Muscle of leg (tissue), 11 donors: ENCODE measurements around the gene ZNF362. TPM values are rescaled to one million over a fixed set of nuclear protein-coding genes. Genes with fewer than 3 reads are reported as not detected.

Source experiments
- DNase-seq: peaks from one replicate; pipeline ENCODE4 v3.0.0; 2013
- H3K27ac ChIP-seq: one replicate; pipeline ENCODE4 v1.5.1; 2013; ENCODE audit warnings: mild to moderate bottlenecking, low read length, control low read depth
- H3K27me3 ChIP-seq: one replicate; pipeline ENCODE4 v1.6.1; 2013; ENCODE audit warnings: low read length; ENCODE audit not compliant: control insufficient read depth, insufficient read depth
- H3K36me3 ChIP-seq: one replicate; pipeline ENCODE4 v1.6.1; 2013; ENCODE audit warnings: low read length; ENCODE audit not compliant: control insufficient read depth, insufficient read depth
- H3K4me1 ChIP-seq: one replicate; pipeline ENCODE4 v1.6.1; 2013; ENCODE audit warnings: low read length; ENCODE audit not compliant: control insufficient read depth, insufficient read depth
- H3K4me3 ChIP-seq: one replicate; pipeline ENCODE4 v1.5.1; 2013; ENCODE audit warnings: low read length, control low read depth
- H3K9me3 ChIP-seq: replicated peaks from 2 replicates; pipeline ENCODE4 v1.6.1; 2013; ENCODE audit warnings: low read depth, low read length; ENCODE audit not compliant: control insufficient read depth
- WGBS: methylation state at CpG from one replicate; pipeline ENCODE4 v1.1.5; 2013; ENCODE audit warnings: missing lambda C conversion rate; ENCODE audit not compliant: insufficient coverage; 5-methylcytosine and 5-hydroxymethylcytosine counted together
- polyA plus RNA-seq, 8 donors: library from polyadenylated mRNA; unstranded; fragments of 120-200 nt; gene quantifications; one replicate each; pipeline versions ENCODE4 v1.2.1 to v1.2.3, GENCODE V29; 2013; ENCODE audit warnings: inconsistent platforms in 1 of 8, low replicate concordance in 1 of 8; ENCODE audit not compliant: insufficient read length in 8 of 8, insufficient read depth in 1 of 8
- total RNA-seq: library from RNA; stranded (reverse); fragments of 120-200 nt; gene quantifications from one replicate; pipeline ENCODE4 v1.2.4, GENCODE V29; 2013

ZNF362 gene
- total and polyA plus RNA-seq, 9 donors = 16.1 to 44.1 (median 36.0) TPM

DNA sequence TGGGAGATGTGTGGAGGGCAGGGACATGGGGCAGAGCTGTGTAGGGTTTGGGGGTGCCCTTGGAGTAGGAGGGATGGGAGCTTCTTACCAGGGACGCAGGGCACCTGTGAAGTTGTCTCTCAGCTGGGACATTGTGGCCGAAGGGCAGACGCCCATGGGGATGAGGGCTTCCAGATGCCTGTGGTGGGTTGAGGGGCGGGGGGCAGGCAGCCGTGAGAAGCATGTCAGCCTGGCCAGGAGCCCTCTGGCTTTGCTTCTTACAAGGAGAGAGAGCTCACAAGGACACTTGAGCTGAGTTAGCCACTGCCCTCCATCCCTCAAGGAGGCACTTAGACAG is 56.1 kb downstream of the ZNF362 start:
- no peaks in the 10 kb centered on the region for H3K27me3 ChIP-seq
- no peak overlapping the region for H3K4me3 ChIP-seq
- no peak for DNase-seq
- no peaks in the 10 kb centered on the region for H3K36me3 ChIP-seq
- 72% methylated on average over 4 of the region's 5 CpGs for WGBS
- H3K27ac ChIP-seq = no peak overlapping the region
- no peaks in the 10 kb centered on the region for H3K4me1 ChIP-seq
- H3K9me3 ChIP-seq = no peaks in the 10 kb centered on the region

- H3K4me3 ChIP-seq = no peak overlapping the region
- H3K36me3 ChIP-seq = no peaks in the 10 kb centered on the region
- 86% methylated on average over 9 of the region's 9 CpGs for WGBS
- H3K9me3 ChIP-seq = no peaks in the 10 kb centered on the region
- DNase-seq = no peak
- no peak overlapping the region for H3K27ac ChIP-seq
- H3K27me3 ChIP-seq = peaks cover 2% of the 10 kb centered on the region
- H3K4me1 ChIP-seq = no peaks in the 10 kb centered on the region
These were observed 58.1 kb downstream of the ZNF362 start for GRCh38 chr1:33314416-33314815.

- H3K27ac ChIP-seq = no peak overlapping the region
- 72% methylated on average over 2 of the region's 2 CpGs for WGBS
- peaks cover 2% of the 10 kb centered on the region for H3K27me3 ChIP-seq
- no peak overlapping the region for H3K4me3 ChIP-seq
- DNase-seq = no peak
- no peaks in the 10 kb centered on the region for H3K4me1 ChIP-seq
- peaks cover 6% of the 10 kb centered on the region for H3K36me3 ChIP-seq
- H3K9me3 ChIP-seq = no peaks in the 10 kb centered on the region
These were observed 60.3 kb downstream of the ZNF362 start for GRCh38 chr1:33316601-33317000.

- Histone ChIP-seq H3K27me3 (peaks cover 2% of the 10 kb centered on the region), H3K4me3 (no peak overlapping the region), H3K36me3 (peaks cover 9% of the 10 kb centered on the region), H3K9me3 (no peaks in the 10 kb centered on the region), H3K4me1 (no peaks in the 10 kb centered on the region), H3K27ac (no peak overlapping the region)
- WGBS = 60% methylated on average over 1 of the region's 1 CpG
- DNase-seq = no peak
These were observed 61.1 kb downstream of the ZNF362 start for GRCh38 chr1:33317354-33317753.

GRCh38 chr1:33317946-33318345 is 61.7 kb downstream of the ZNF362 start:
- no peaks in the 10 kb centered on the region for H3K9me3 ChIP-seq
- H3K27ac ChIP-seq = no peak overlapping the region
- no peak overlapping the region for H3K4me3 ChIP-seq
- no peaks in the 10 kb centered on the region for H3K4me1 ChIP-seq
- H3K36me3 ChIP-seq = peaks cover 15% of the 10 kb centered on the region
- no peak for DNase-seq
- 50% methylated on average over 1 of the region's 6 CpGs for WGBS
- H3K27me3 ChIP-seq = peaks cover 2% of the 10 kb centered on the region

DNA sequence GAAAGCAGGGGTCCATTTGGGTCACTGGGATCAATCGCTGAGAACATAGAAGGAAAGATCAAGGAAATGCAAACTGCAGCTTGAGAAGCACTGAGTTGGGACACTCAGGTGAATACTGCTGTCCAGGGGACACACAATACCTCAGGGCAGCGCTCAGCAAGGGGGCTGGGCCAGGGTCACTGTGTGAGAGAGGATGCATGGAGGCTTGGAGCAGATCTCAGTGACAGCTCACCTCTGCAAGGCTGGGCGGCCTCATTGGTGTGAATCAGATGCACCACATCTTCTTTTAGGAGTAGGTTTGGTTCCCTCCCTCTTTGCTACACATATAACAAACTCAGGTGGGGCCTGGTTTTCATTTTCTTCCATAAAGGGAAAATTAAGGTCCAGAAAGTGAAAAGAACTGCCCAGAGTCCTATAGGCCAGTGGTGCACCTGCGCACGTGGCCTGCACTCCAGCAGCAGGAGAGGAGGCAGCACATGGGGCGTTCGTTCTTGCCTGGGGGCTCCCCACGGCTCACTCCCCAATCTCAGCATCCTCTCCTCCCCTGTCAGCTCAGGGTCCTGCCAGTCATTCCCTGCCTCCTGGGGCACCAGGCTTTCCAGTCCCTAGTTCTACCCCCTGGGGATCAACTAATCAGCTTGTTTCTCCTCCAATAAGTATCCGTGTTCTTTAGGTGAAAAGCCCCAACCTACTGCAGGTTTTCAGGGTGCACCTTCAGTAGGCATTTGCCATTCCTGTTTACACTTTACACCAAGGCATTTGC is 63.1 kb downstream of the ZNF362 start:
- Histone ChIP-seq H3K4me3 (no peak overlapping the region), H3K27me3 (peaks cover 2% of the 10 kb centered on the region), H3K27ac (no peak overlapping the region), H3K4me1 (no peaks in the 10 kb centered on the region), H3K9me3 (no peaks in the 10 kb centered on the region), H3K36me3 (peaks cover 29% of the 10 kb centered on the region)
- 80% methylated on average over 7 of the region's 9 CpGs for WGBS
- DNase-seq = no peak

- Histone ChIP-seq H3K9me3 (no peaks in the 10 kb centered on the region), H3K4me3 (no peak overlapping the region), H3K4me1 (no peaks in the 10 kb centered on the region), H3K27ac (no peak overlapping the region), H3K36me3 (peaks cover 36% of the 10 kb centered on the region), H3K27me3 (peaks cover 2% of the 10 kb centered on the region)
- 57% methylated on average over 2 of the region's 12 CpGs for WGBS
- DNase-seq = no peak
These were observed 63.8 kb downstream of the ZNF362 start for GRCh38 chr1:33319949-33320618.

DNA sequence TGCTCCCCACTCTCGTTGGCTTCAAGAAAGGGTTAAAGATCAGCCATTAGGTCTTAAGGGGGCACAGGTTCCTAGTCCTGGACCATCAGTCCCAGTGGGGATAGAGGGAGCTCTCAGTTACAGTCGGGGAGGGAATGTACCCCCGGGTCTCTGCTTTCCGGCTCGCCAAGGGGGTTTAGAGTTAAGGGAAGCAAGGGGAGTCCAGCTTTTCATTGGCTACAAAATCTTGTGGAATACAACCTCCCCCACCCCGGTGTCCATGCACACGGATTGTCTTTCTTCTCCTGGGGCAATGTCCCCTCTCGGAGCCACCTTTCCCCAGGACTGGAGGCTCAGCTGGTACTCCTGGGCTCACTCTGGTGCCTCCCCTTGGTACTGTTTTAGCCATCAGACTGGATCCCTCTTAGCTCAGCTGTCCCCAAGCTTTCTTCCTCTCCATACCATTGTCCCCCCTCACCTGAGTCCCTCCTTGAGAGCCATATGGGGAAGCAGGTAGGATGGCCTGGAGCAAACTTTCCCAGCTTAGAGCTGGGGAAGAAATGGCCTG is 64.4 kb downstream of the ZNF362 start, which contains the start of gene A3GALT2:
Gene A3GALT2 (minus strand): TSS at position 480 of the 547 bp plus-strand sequence. CDS start 0 bp downstream, at position 480.
- Histone ChIP-seq H3K4me1 (no peaks in the 10 kb centered on the region), H3K27me3 (peaks cover 2% of the 10 kb centered on the region), H3K4me3 (no peak within 1 kb of the TSS), H3K9me3 (no peaks in the 10 kb centered on the region), H3K36me3 (peaks cover 42% of the 10 kb centered on the region), H3K27ac (no peak within 1 kb of the TSS)
- no peak for DNase-seq
- no CpG with 5 or more reads among the region's 8 CpGs for WGBS

DNA sequence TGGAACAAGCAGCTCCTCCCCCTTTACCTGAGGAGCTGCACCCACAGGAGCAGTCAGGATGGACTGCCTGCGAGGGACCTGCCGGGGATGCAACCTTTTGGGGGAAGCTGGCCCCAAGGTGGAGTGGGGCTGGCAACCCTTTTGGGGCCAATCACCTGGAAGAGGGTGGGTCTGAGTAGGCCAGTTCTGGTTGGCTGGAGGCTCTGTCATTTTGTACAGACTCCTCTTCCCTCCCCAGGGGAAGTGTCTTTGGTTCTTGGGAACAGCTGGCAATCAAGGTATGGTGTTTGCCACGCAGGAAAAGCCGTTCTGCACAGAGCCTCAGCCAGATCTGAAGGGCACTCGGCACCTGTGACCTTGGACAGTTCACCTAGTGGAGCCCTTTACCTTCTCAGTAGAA is 64.9 kb downstream of the ZNF362 start:
- Histone ChIP-seq H3K36me3 (peaks cover 47% of the 10 kb centered on the region), H3K27ac (no peak overlapping the region), H3K9me3 (no peaks in the 10 kb centered on the region), H3K4me3 (no peak overlapping the region), H3K27me3 (peaks cover 2% of the 10 kb centered on the region), H3K4me1 (no peaks in the 10 kb centered on the region)
- DNase-seq = no peak
- WGBS = no CpG with 5 or more reads among the region's 5 CpGs

GRCh38 chr1:33322109-33322508 is 65.8 kb downstream of the ZNF362 start:
- WGBS = 63% methylated on average over 5 of the region's 6 CpGs
- Histone ChIP-seq H3K27ac (no peak overlapping the region), H3K27me3 (peaks cover 2% of the 10 kb centered on the region), H3K4me1 (no peaks in the 10 kb centered on the region), H3K9me3 (no peaks in the 10 kb centered on the region), H3K4me3 (no peak overlapping the region), H3K36me3 (peaks cover 56% of the 10 kb centered on the region)
- no peak for DNase-seq
